ENCODE measurements around the gene TBCD. TPM values are rescaled to one million over a fixed set of nuclear protein-coding genes. Genes with fewer than 3 reads are reported as not detected.

TBCD gene
- total and polyA plus RNA-seq, 9 of the 15 experiments (the other 6 are each of a cell fraction or from before 2014, with no cell fraction given) = 8.9 to 98.5 (median 28.0) TPM

GRCh38 chr17:82822281-82822680, 70.4 kb downstream of the TBCD start:
- no peaks in the 10 kb centered on the region for H4K20me1 ChIP-seq (replicated peaks; ENCODE audit: control insufficient read depth, insufficient read depth, low read length)
- no peaks in the 10 kb centered on the region for H3K79me2 ChIP-seq (ENCODE audit: control insufficient read depth, insufficient read depth, low read length)
- in situ Hi-C loops (cut with MboI) = no loop called here
- no peak overlapping the region for H3K4me3 ChIP-seq
- TF ChIP-seq RUNX1 (IDR thresholded peaks at IDR 0.05; ENCODE audit: low read depth) (no peak), DNMT1 (IDR thresholded peaks at IDR 0.05) (no peak), SIN3A (IDR thresholded peaks at IDR 0.05; ENCODE audit: borderline replicate concordance in 2 of 2, control insufficient read depth in 1 of 2, low read depth in 2 of 2, low read length in 2 of 2) (no peak)
- H3K27me3 ChIP-seq (ENCODE audit: control insufficient read depth in 2 of 2, insufficient read depth in 2 of 2, low read length in 2 of 2) = no peaks in the 10 kb centered on the region
- BruUV-seq (replicated peaks) = no TSS peak
- H3K9me3 ChIP-seq (replicated peaks; ENCODE audit: control insufficient read depth, insufficient read depth, low read depth, low read length) = peaks cover 6% of the 10 kb centered on the region
- intact Hi-C loops (cut with micrococcal nuclease) = no loop called here
- WGBS (ENCODE audit: insufficient coverage, low coverage, missing lambda C conversion rate) = 88% methylated on average over 16 of the region's 16 CpGs
- CTCF ChIA-PET (ENCODE audit: low intra/inter-chr PET ratio) = no interaction called here
- no peak for ATAC-seq
- H3K4me2 ChIP-seq (ENCODE audit: insufficient read depth, low read length) = no peak overlapping the region
- POLR2A ChIA-PET = interaction anchor here (0.7 to 1.3 kb wide), 2 partner anchors 12 to 20 kb away, joined by 3 read pairs; no protein-coding TSS in a partner anchor
- FAIRE-seq = no peak
- H3K36me3 ChIP-seq (ENCODE audit: control insufficient read depth, insufficient read depth, low read length) = peaks cover 32% of the 10 kb centered on the region
- H2AFZ ChIP-seq (ENCODE audit: low read depth, low read length) = no peak overlapping the region
- no peak for DNase-seq (ENCODE audit: extremely low read depth in 1 of 4, low spot score in 3 of 4)
- H3K4me1 ChIP-seq (replicated peaks in 1 of 2; ENCODE audit: control insufficient read depth in 2 of 2, insufficient read depth in 2 of 2, low read length in 2 of 2) = peaks cover 0 to 5% of the 10 kb centered on the region in 2 experiments; a peak in 2 of 5 replicates
- no peak overlapping the region for H3K9ac ChIP-seq (ENCODE audit: insufficient read depth in 1 of 2, low read depth in 2 of 2, low read length in 2 of 2)
- H3K27ac ChIP-seq (ENCODE audit: extremely low read depth, low read depth, low read length) = no peak overlapping the region
- no peaks in the 10 kb centered on the region for H3K9me1 ChIP-seq (ENCODE audit: control insufficient read depth, insufficient read depth, low read length)

GRCh38 chr17:82823004-82823403, 71.1 kb downstream of the TBCD start:
- H3K4me1 ChIP-seq (replicated peaks in 1 of 2; ENCODE audit: control insufficient read depth in 2 of 2, insufficient read depth in 2 of 2, low read length in 2 of 2) = peaks cover 0 to 5% of the 10 kb centered on the region in 2 experiments; a peak in 2 of 5 replicates
- no peak for FAIRE-seq
- H3K9ac ChIP-seq (ENCODE audit: insufficient read depth in 1 of 2, low read depth in 2 of 2, low read length in 2 of 2) = 0 out of 4 replicates have a peak overlapping the region, but pooled peaks of 1 of the 2 experiments have one; percentile 37
- TF ChIP-seq HDGF (IDR thresholded peaks at IDR 0.05) (no peak), RAD21 (CRISPR knock-in tag; conservative IDR thresholded peaks at IDR 0.05 in 1 of 2, IDR thresholded peaks at IDR 0.05 in 1 of 2) (peak in 1 of 2 experiments; percentile 15; a peak in 1 of 4 replicates), ADNP (tag; IDR thresholded peaks at IDR 0.05) (no peak)
- TF ChIP-seq, protein P1, sequence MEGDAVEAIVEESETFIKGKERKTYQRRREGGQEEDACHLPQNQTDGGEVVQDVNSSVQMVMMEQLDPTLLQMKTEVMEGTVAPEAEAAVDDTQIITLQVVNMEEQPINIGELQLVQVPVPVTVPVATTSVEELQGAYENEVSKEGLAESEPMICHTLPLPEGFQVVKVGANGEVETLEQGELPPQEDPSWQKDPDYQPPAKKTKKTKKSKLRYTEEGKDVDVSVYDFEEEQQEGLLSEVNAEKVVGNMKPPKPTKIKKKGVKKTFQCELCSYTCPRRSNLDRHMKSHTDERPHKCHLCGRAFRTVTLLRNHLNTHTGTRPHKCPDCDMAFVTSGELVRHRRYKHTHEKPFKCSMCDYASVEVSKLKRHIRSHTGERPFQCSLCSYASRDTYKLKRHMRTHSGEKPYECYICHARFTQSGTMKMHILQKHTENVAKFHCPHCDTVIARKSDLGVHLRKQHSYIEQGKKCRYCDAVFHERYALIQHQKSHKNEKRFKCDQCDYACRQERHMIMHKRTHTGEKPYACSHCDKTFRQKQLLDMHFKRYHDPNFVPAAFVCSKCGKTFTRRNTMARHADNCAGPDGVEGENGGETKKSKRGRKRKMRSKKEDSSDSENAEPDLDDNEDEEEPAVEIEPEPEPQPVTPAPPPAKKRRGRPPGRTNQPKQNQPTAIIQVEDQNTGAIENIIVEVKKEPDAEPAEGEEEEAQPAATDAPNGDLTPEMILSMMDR (IDR thresholded peaks at IDR 0.05 in 2 of 3, conservative IDR thresholded peaks at IDR 0.05 in 1 of 3; ENCODE audit: insufficient read depth in 2 of 3, low read depth in 1 of 3, low read length in 3 of 3) = peak; percentile 43 to 55 (median 47)
- TF ChIP-seq, protein P2, sequence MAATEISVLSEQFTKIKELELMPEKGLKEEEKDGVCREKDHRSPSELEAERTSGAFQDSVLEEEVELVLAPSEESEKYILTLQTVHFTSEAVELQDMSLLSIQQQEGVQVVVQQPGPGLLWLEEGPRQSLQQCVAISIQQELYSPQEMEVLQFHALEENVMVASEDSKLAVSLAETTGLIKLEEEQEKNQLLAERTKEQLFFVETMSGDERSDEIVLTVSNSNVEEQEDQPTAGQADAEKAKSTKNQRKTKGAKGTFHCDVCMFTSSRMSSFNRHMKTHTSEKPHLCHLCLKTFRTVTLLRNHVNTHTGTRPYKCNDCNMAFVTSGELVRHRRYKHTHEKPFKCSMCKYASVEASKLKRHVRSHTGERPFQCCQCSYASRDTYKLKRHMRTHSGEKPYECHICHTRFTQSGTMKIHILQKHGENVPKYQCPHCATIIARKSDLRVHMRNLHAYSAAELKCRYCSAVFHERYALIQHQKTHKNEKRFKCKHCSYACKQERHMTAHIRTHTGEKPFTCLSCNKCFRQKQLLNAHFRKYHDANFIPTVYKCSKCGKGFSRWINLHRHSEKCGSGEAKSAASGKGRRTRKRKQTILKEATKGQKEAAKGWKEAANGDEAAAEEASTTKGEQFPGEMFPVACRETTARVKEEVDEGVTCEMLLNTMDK (IDR thresholded peaks at IDR 0.05; ENCODE audit: borderline replicate concordance, insufficient read depth, low read depth, low read length, poor library complexity, severe bottlenecking) = peak; percentile 71
- TF ChIP-seq, protein P3, sequence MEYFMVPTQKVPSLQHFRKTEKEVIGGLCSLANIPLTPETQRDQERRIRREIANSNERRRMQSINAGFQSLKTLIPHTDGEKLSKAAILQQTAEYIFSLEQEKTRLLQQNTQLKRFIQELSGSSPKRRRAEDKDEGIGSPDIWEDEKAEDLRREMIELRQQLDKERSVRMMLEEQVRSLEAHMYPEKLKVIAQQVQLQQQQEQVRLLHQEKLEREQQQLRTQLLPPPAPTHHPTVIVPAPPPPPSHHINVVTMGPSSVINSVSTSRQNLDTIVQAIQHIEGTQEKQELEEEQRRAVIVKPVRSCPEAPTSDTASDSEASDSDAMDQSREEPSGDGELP (CRISPR knock-in tag; IDR thresholded peaks at IDR 0.05; ENCODE audit: borderline replicate concordance) = peak; percentile 48; the same call in 1 of the 2 replicates
- POLR2A ChIA-PET = interaction anchor here (1.3 kb wide), 1 partner anchor 11 kb away, joined by 3 read pairs; no protein-coding TSS in a partner anchor
- H2AFZ ChIP-seq (ENCODE audit: low read depth, low read length) = no peak overlapping the region
- no peak overlapping the region for H3K4me2 ChIP-seq (ENCODE audit: insufficient read depth, low read length)
- no peaks in the 10 kb centered on the region for H3K9me1 ChIP-seq (ENCODE audit: control insufficient read depth, insufficient read depth, low read length)
- H3K9me3 ChIP-seq (replicated peaks; ENCODE audit: control insufficient read depth, insufficient read depth, low read depth, low read length) = peaks cover 9% of the 10 kb centered on the region
- no peaks in the 10 kb centered on the region for H3K79me2 ChIP-seq (ENCODE audit: control insufficient read depth, insufficient read depth, low read length)
- peak; percentile 94 for ATAC-seq
- peaks cover 32% of the 10 kb centered on the region for H3K36me3 ChIP-seq (ENCODE audit: control insufficient read depth, insufficient read depth, low read length)
- in situ Hi-C loops (cut with MboI) = no loop called here
- H4K20me1 ChIP-seq (replicated peaks; ENCODE audit: control insufficient read depth, insufficient read depth, low read length) = no peaks in the 10 kb centered on the region
- no peaks in the 10 kb centered on the region for H3K27me3 ChIP-seq (ENCODE audit: control insufficient read depth in 2 of 2, insufficient read depth in 2 of 2, low read length in 2 of 2)
- BruUV-seq (replicated peaks) = no TSS peak
- H3K27ac ChIP-seq (ENCODE audit: extremely low read depth, low read depth, low read length) = no peak overlapping the region
- intact Hi-C loops (cut with micrococcal nuclease) = no loop called here
- no peak overlapping the region for H3K4me3 ChIP-seq
- DNase-seq (ENCODE audit: extremely low read depth in 1 of 4, low spot score in 3 of 4) = peak; percentile 30 to 59 (median 53)
- CTCF ChIA-PET (ENCODE audit: low intra/inter-chr PET ratio) = no interaction called here
- 75% methylated on average over 5 of the region's 5 CpGs for WGBS (ENCODE audit: insufficient coverage, low coverage, missing lambda C conversion rate)
